HG02943 (cell line): Measurements from ENCODE around the gene KRTAP4-3.
"Not testable (repeated sequence)": the region's sequence is repeated elsewhere in the genome, so short reads cannot be mapped to it uniquely, and the experiment has no call there.

Experiments
- ATAC-seq: cut with Tn5 transposase; IDR thresholded peaks from one replicate; pipeline ENCODE4 v1.9.1; 2021; ENCODE audit warnings: mild to moderate bottlenecking, low read depth, moderate library complexity; ENCODE audit not compliant: unreplicated experiment

Gene KRTAP4-3

GRCh38 chr17:41168121-41168520 is at the start of gene KRTAP4-3:
TSS of gene KRTAP4-3 (minus strand) at chr17:41168221. CDS start at chr17:41168172, 49 bp downstream.
- ATAC-seq: no peak

GRCh38 chr17:41215681-41216080 is 47.7 kb upstream of the KRTAP4-3 start:
- ATAC-seq: no peak

- ATAC-seq: no peak
These were observed 44.6 kb upstream of the KRTAP4-3 start for GRCh38 chr17:41212524-41213169.

- no peak for ATAC-seq
These were observed 43.9 kb upstream of the KRTAP4-3 start for GRCh38 chr17:41211845-41212466.

- ATAC-seq: no peak
These were observed 31.5 kb upstream of the KRTAP4-3 start for GRCh38 chr17:41199421-41200078.

- no peak for ATAC-seq
These were observed 28.0 kb upstream of the KRTAP4-3 start for GRCh38 chr17:41196068-41196467.

- no peak for ATAC-seq
These were observed 22.3 kb upstream of the KRTAP4-3 start for GRCh38 chr17:41190328-41190727.

- not testable (repeated sequence) for ATAC-seq
These were observed 21.9 kb upstream of the KRTAP4-3 start, which contains the start of gene KRTAP9-1 for GRCh38 chr17:41189837-41190318. TSS of gene KRTAP9-1 (plus strand) at chr17:41189887. CDS start at chr17:41189887, 0 bp downstream.

GRCh38 chr17:41186872-41187271 is 18.9 kb upstream of the KRTAP4-3 start:
- no peak for ATAC-seq

- no peak for ATAC-seq
These were observed 17.0 kb upstream of the KRTAP4-3 start for GRCh38 chr17:41185001-41185400.

- ATAC-seq: no peak
These were observed 16.5 kb upstream of the KRTAP4-3 start, which contains the start of gene KRTAP4-1 for GRCh38 chr17:41184480-41184961. TSS of gene KRTAP4-1 (minus strand) at chr17:41184911. CDS start at chr17:41184854, 57 bp downstream.

GRCh38 chr17:41178843-41179616 is 11.0 kb upstream of the KRTAP4-3 start:
- no peak for ATAC-seq

- ATAC-seq: no peak
These were observed 10.3 kb upstream of the KRTAP4-3 start for GRCh38 chr17:41178341-41178740.

GRCh38 chr17:41177727-41178271 is 9.8 kb upstream of the KRTAP4-3 start, which contains the start of gene KRTAP4-2:
TSS of gene KRTAP4-2 (minus strand) at chr17:41178221. CDS start at chr17:41178164, 57 bp downstream.
- ATAC-seq: no peak

GRCh38 chr17:41176744-41177387 is 8.8 kb upstream of the KRTAP4-3 start:
- no peak for ATAC-seq

- no peak for ATAC-seq
These were observed 3.9 kb upstream of the KRTAP4-3 start for GRCh38 chr17:41171886-41172285.

GRCh38 chr17:41167561-41167960 is 460 bp downstream of the KRTAP4-3 start:
- ATAC-seq: no peak

GRCh38 chr17:41163828-41164227 is 4.2 kb downstream of the KRTAP4-3 start:
- ATAC-seq: no peak

GRCh38 chr17:41160648-41161047 is 7.4 kb downstream of the KRTAP4-3 start, which contains the start of gene KRTAP4-4:
TSS of gene KRTAP4-4 (minus strand) at chr17:41160748. CDS start at chr17:41160691, 57 bp downstream.
- no peak for ATAC-seq
